ENCODE measurements around the gene PDGFC.

The PDGFC gene

GRCh38 chr4:156829201-156829873, 142.3 kb downstream of the PDGFC start:
- DNase-seq (ENCODE audit: low read depth in 2 of 2) = no peak

- DNase-seq (ENCODE audit: low read depth in 2 of 2) = no peak
Observed at GRCh38 chr4:156827519-156827918, 144.1 kb downstream of the PDGFC start.

GRCh38 chr4:156825074-156825473, 146.5 kb downstream of the PDGFC start:
- no peak for DNase-seq (ENCODE audit: low read depth in 2 of 2)

GRCh38 chr4:156824451-156825060, 147.0 kb downstream of the PDGFC start:
- no peak for DNase-seq (ENCODE audit: low read depth in 2 of 2)

- DNase-seq (ENCODE audit: low read depth in 2 of 2) = no peak
Observed at GRCh38 chr4:156820931-156821330, 150.7 kb downstream of the PDGFC start.

GRCh38 chr4:156816360-156816755, 155.2 kb downstream of the PDGFC start:
- DNase-seq (ENCODE audit: low read depth in 2 of 2) = no peak

- DNase-seq (ENCODE audit: low read depth in 2 of 2) = no peak
Observed at GRCh38 chr4:156815717-156816359, 155.8 kb downstream of the PDGFC start.

- no peak for DNase-seq (ENCODE audit: low read depth in 2 of 2)
Observed at GRCh38 chr4:156811963-156812362, 159.6 kb downstream of the PDGFC start.

- no peak for DNase-seq (ENCODE audit: low read depth in 2 of 2)
Observed at GRCh38 chr4:156811286-156811685, 160.3 kb downstream of the PDGFC start.

GRCh38 chr4:156805696-156806095, 165.9 kb downstream of the PDGFC start:
- DNase-seq (ENCODE audit: low read depth in 2 of 2) = no peak

- no peak for DNase-seq (ENCODE audit: low read depth in 2 of 2)
Observed at GRCh38 chr4:156803056-156803455, 168.5 kb downstream of the PDGFC start.

- DNase-seq (ENCODE audit: low read depth in 2 of 2) = no peak
Observed at GRCh38 chr4:156800463-156800862, 171.1 kb downstream of the PDGFC start.

- DNase-seq (ENCODE audit: low read depth in 2 of 2) = no peak
Observed at GRCh38 chr4:156799121-156799589, 172.4 kb downstream of the PDGFC start.

GRCh38 chr4:156798438-156798837, 173.2 kb downstream of the PDGFC start:
- DNase-seq (ENCODE audit: low read depth in 2 of 2) = no peak

- DNase-seq (ENCODE audit: low read depth in 2 of 2) = no peak
Observed at GRCh38 chr4:156797206-156797605, 174.4 kb downstream of the PDGFC start.

GRCh38 chr4:156795727-156796126, 175.9 kb downstream of the PDGFC start:
- no peak for DNase-seq (ENCODE audit: low read depth in 2 of 2)

- no peak for DNase-seq (ENCODE audit: low read depth in 2 of 2)
Observed at GRCh38 chr4:156794863-156795262, 176.7 kb downstream of the PDGFC start.

- no peak for DNase-seq (ENCODE audit: low read depth in 2 of 2)
Observed at GRCh38 chr4:156792462-156793085, 179.0 kb downstream of the PDGFC start.

- no peak for DNase-seq (ENCODE audit: low read depth in 2 of 2)
Observed at GRCh38 chr4:156790866-156791265, 180.7 kb downstream of the PDGFC start.

GRCh38 chr4:156788782-156789181, 182.8 kb downstream of the PDGFC start:
- DNase-seq (ENCODE audit: low read depth in 2 of 2) = no peak

GRCh38 chr4:156786713-156787112, 184.9 kb downstream of the PDGFC start:
- no peak for DNase-seq (ENCODE audit: low read depth in 2 of 2)

GRCh38 chr4:156784970-156785369, 186.6 kb downstream of the PDGFC start:
- no peak for DNase-seq (ENCODE audit: low read depth in 2 of 2)

GRCh38 chr4:156783966-156784365, 187.6 kb downstream of the PDGFC start:
- no peak for DNase-seq (ENCODE audit: low read depth in 2 of 2)

Measured in stimulated activated CD8-positive, alpha-beta memory T cell treated with anti-CD3 and anti-CD28 coated beads, Interleukin-2, amount 100 ng/mL, for 1 hour (primary cell).